ENCODE data around the gene EMC1. TPM values are rescaled to one million over a fixed set of nuclear protein-coding genes. Genes with fewer than 3 reads are reported as not detected.
"Not testable (repeated sequence)": the region's sequence is repeated elsewhere in the genome, so short reads cannot be mapped to it uniquely, and the experiment has no call there.

EMC1 gene
- total RNA-seq, 1 donor, result 19.4 TPM

GRCh38 chr1:19239876-19240275 lies 11.4 kb downstream of the EMC1 start:
- H3K9me3 ChIP-seq (ENCODE audit: low read depth, low read length), result no peaks in the 10 kb centered on the region
- H3K27me3 ChIP-seq (ENCODE audit: insufficient read depth, low read length), result no peaks in the 10 kb centered on the region
- no peak overlapping the region for H3K4me3 ChIP-seq (ENCODE audit: low read length)
- H3K4me1 ChIP-seq (ENCODE audit: insufficient read depth, low read length), result no peaks in the 10 kb centered on the region

- Histone ChIP-seq H3K9me3 (ENCODE audit: low read depth, low read length) (no peaks in the 10 kb centered on the region), H3K27me3 (ENCODE audit: insufficient read depth, low read length) (no peaks in the 10 kb centered on the region), H3K4me3 (ENCODE audit: low read length) (no peak overlapping the region), H3K4me1 (ENCODE audit: insufficient read depth, low read length) (no peaks in the 10 kb centered on the region)
Observed at GRCh38 chr1:19234224-19234623, 17.1 kb downstream of the EMC1 start.

DNA sequence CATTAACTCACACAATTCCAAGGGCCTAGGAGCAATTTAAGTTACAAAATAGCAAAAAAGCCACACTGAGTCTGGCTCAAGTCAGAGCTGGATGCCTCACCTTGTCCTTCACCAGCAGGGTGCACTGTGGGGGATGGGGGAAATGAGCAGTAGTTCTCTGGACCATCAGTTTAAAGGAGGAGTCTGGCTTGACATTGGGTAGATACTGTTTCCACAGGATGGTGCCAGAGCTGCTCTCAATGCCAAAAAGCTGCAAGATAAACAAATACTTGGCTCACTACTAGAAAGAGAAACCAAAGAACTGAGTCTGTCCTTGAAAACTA lies 18.8 kb downstream of the EMC1 start:
- Histone ChIP-seq H3K9me3 (ENCODE audit: low read depth, low read length) (no peaks in the 10 kb centered on the region), H3K4me1 (ENCODE audit: insufficient read depth, low read length) (no peaks in the 10 kb centered on the region), H3K4me3 (ENCODE audit: low read length) (no peak overlapping the region), H3K27me3 (ENCODE audit: insufficient read depth, low read length) (no peaks in the 10 kb centered on the region)

DNA sequence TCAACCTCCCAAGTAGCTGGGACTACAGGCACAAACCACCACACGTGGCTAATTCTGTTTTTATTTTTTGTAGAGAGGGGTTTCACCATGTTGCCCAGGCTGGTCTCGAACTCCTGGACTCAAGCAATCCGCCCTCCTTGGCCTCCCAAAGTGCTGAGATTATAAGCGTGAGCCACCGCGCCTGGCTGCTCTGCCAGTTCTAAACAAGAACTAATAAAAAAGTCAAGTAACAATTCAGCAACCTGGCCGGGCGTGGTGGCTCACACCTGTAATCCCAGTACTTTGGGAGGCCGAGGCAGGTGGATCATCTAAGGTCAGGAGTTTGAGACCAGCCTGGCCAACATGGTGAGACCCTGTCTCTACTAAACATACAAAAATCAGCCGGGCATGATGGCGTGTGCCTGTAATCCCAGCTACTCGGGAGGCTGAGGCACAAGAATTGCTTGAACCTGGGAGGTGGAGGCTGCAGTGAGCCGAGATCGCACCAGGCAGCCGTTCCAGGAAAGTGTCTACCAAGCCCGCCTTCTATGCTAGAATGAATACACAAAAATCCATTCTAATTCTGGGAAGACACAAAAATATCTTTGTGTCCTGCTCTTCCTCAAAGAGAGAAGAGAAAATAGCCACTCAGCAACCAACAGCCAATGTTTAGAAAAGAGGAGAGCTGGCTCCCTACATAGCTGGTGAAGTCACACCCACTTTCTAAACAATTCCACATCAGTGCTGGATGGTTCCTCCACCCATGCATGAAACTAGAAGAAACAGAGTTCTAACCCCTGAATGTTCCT lies 19.4 kb downstream of the EMC1 start:
- not testable (repeated sequence) for H3K4me3 ChIP-seq (ENCODE audit: low read length); H3K27me3 ChIP-seq (ENCODE audit: insufficient read depth, low read length)

GRCh38 chr1:19229828-19230325 lies 21.4 kb downstream of the EMC1 start:
- no peaks in the 10 kb centered on the region for H3K4me1 ChIP-seq (ENCODE audit: insufficient read depth, low read length)
- no peaks in the 10 kb centered on the region for H3K27me3 ChIP-seq (ENCODE audit: insufficient read depth, low read length)
- no peaks in the 10 kb centered on the region for H3K9me3 ChIP-seq (ENCODE audit: low read depth, low read length)
- no peak overlapping the region for H3K4me3 ChIP-seq (ENCODE audit: low read length)

More for the DNA sequence above, 19.4 kb downstream of the EMC1 start:
- not testable (repeated sequence) for H3K9me3 ChIP-seq (ENCODE audit: low read depth, low read length); H3K4me1 ChIP-seq (ENCODE audit: insufficient read depth, low read length)

- Histone ChIP-seq H3K27me3 (ENCODE audit: insufficient read depth, low read length) (no peaks in the 10 kb centered on the region), H3K4me1 (ENCODE audit: insufficient read depth, low read length) (no peaks in the 10 kb centered on the region), H3K4me3 (ENCODE audit: low read length) (no peak overlapping the region), H3K9me3 (ENCODE audit: low read depth, low read length) (no peaks in the 10 kb centered on the region)
Observed at GRCh38 chr1:19229229-19229628, 22.1 kb downstream of the EMC1 start.

- H3K4me3 ChIP-seq (ENCODE audit: low read length), result no peak overlapping the region
- no peaks in the 10 kb centered on the region for H3K9me3 ChIP-seq (ENCODE audit: low read depth, low read length)
- no peaks in the 10 kb centered on the region for H3K4me1 ChIP-seq (ENCODE audit: insufficient read depth, low read length)
- no peaks in the 10 kb centered on the region for H3K27me3 ChIP-seq (ENCODE audit: insufficient read depth, low read length)
Observed at GRCh38 chr1:19222979-19223824, 28.1 kb downstream of the EMC1 start.

DNA sequence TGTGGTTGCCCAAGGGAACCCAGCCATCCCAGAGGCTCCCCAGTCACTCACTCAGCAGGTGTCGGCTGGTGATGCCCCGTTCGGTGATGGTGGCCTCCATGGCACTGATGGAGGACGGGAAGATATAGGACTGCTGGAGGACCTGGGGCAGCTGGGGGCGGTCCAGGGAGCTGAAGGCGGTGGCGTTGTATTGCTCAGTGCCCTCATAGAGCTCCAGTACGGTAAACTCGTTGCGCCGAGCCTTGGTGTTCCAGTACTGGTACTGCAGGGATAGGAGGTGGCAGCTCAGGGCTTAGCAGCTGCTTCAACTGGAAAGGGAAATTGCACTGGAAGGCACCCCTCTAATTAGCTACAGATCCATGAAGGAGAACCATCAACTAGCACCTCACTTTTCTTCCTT lies 28.8 kb downstream of the EMC1 start:
- no peaks in the 10 kb centered on the region for H3K27me3 ChIP-seq (ENCODE audit: insufficient read depth, low read length)
- H3K4me3 ChIP-seq (ENCODE audit: low read length), result no peak overlapping the region
- no peaks in the 10 kb centered on the region for H3K9me3 ChIP-seq (ENCODE audit: low read depth, low read length)
- no peaks in the 10 kb centered on the region for H3K4me1 ChIP-seq (ENCODE audit: insufficient read depth, low read length)

GRCh38 chr1:19220991-19221390 lies 30.3 kb downstream of the EMC1 start:
- no peaks in the 10 kb centered on the region for H3K4me1 ChIP-seq (ENCODE audit: insufficient read depth, low read length)
- H3K9me3 ChIP-seq (ENCODE audit: low read depth, low read length), result no peaks in the 10 kb centered on the region
- H3K27me3 ChIP-seq (ENCODE audit: insufficient read depth, low read length), result no peaks in the 10 kb centered on the region
- H3K4me3 ChIP-seq (ENCODE audit: low read length), result no peak overlapping the region

DNA sequence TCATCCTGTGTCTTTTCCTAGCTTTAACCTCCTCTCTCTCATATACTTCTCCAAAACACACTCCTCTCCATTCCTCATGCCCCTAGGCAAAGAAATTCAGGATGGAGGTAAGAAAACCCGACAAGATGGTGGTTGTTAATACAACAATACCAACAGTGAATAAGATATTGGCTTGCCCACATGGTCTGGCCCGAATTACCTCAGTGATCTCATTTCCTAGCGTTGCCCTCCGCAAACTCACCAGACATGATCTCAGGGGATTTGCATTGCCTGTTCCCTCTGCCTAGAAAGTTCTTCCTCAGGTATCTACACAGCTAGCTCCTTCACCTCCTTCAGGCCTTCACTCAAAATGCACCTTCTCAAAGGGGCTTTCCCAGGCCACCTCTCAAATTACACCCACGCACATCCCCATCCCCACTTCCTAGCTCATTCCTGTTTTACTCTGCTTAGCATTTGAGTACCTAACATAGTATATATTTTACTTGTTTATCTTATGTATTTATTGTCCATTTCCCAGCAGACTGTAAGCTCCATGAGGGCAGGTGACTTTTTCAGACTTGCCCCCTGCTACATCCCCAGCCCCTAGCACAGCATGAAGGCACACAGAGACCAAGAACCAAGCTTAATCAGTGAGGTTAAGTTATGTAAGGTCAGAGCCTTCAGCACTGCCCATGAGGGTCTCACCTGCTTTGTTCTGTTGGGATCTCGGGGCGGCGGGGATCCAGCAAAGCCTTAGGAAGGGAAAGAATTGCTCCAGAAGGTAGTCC lies 31.1 kb downstream of the EMC1 start:
- no peaks in the 10 kb centered on the region for H3K9me3 ChIP-seq (ENCODE audit: low read depth, low read length)
- no peak overlapping the region for H3K4me3 ChIP-seq (ENCODE audit: low read length)
- peaks cover 2% of the 10 kb centered on the region for H3K4me1 ChIP-seq (ENCODE audit: insufficient read depth, low read length)
- no peaks in the 10 kb centered on the region for H3K27me3 ChIP-seq (ENCODE audit: insufficient read depth, low read length)

DNA sequence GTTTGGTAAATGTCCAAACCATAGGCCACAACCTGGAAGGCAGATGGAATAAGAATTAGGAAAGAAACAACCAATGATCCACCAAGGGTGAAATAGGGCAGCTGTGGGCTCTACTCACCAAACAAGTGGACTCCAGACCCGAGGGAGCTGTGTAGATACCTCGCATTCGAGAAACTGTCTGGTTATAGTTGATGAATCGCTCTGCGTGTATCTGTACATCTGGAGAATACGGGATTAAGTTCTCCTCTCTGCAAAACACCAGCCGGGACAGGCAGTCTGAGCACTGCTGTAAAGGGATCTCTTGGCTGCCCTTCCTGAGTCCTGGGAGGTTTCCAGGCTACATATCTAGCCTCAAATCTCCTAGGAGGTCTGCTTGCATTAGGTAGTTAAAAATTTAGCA lies 31.9 kb downstream of the EMC1 start:
- H3K9me3 ChIP-seq (ENCODE audit: low read depth, low read length), result no peaks in the 10 kb centered on the region
- no peak overlapping the region for H3K4me3 ChIP-seq (ENCODE audit: low read length)
- no peaks in the 10 kb centered on the region for H3K27me3 ChIP-seq (ENCODE audit: insufficient read depth, low read length)
- H3K4me1 ChIP-seq (ENCODE audit: insufficient read depth, low read length), result peaks cover 5% of the 10 kb centered on the region

- not testable (repeated sequence) for H3K4me1 ChIP-seq (ENCODE audit: insufficient read depth, low read length); H3K4me3 ChIP-seq (ENCODE audit: low read length); H3K27me3 ChIP-seq (ENCODE audit: insufficient read depth, low read length); H3K9me3 ChIP-seq (ENCODE audit: low read depth, low read length)
Observed at GRCh38 chr1:19216585-19216984, 34.7 kb downstream of the EMC1 start.

GRCh38 chr1:19213580-19213979 lies 37.7 kb downstream of the EMC1 start:
- Histone ChIP-seq H3K4me3 (ENCODE audit: low read length) (no peak overlapping the region), H3K4me1 (ENCODE audit: insufficient read depth, low read length) (peaks cover 29% of the 10 kb centered on the region), H3K27me3 (ENCODE audit: insufficient read depth, low read length) (no peaks in the 10 kb centered on the region), H3K9me3 (ENCODE audit: low read depth, low read length) (no peaks in the 10 kb centered on the region)

DNA sequence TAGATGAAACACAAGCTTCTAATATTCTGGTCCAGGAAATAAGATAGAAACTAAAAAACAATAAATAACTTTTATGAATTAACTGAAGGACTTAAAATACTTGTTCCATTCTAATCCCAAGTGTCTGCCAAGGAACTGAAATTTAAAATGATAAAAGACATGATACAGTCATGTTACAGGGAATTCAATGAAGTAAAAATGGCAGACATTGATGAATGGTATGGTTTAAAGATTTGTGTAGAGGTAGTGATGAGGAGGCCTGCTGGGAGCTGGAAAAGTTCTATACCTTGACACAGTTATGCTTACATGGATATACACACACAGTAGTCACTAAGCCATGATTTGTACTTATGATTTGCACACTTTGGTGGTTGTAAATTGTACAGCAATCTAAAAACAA lies 39.2 kb downstream of the EMC1 start:
- H3K4me1 ChIP-seq (ENCODE audit: insufficient read depth, low read length), result peaks cover 43% of the 10 kb centered on the region
- H3K27me3 ChIP-seq (ENCODE audit: insufficient read depth, low read length), result no peaks in the 10 kb centered on the region
- no peak overlapping the region for H3K4me3 ChIP-seq (ENCODE audit: low read length)
- H3K9me3 ChIP-seq (ENCODE audit: low read depth, low read length), result no peaks in the 10 kb centered on the region
